Astrocyte (in vitro differentiated cells and primary cell): ENCODE results near the gene TMEM220. TPM values are rescaled to one million over a fixed set of nuclear protein-coding genes. Genes with fewer than 3 reads are reported as not detected.

Experiments
- DNase-seq: peaks from one replicate; pipeline ENCODE4 v3.0.0-alpha.2; 2010; ENCODE audit warnings: low read depth
- FAIRE-seq: peaks from 2 replicates; lab custom pipeline; 2011; peaks lifted over from hg19 to GRCh38; lab: Jason Lieb, UNC
- H2AFZ ChIP-seq: 2 replicates; pipeline ENCODE4 v1.6.0; 2012; ENCODE audit warnings: low read depth, low read length, inconsistent platforms
- H3K27ac ChIP-seq: 2 replicates; pipeline ENCODE4 v1.5.1; 2011; ENCODE audit warnings: low read depth, low read length, inconsistent platforms
- H3K27me3 ChIP-seq: 2 replicates; pipeline ENCODE4 v1.6.0; 2011; ENCODE audit warnings: low read length, inconsistent platforms; ENCODE audit not compliant: insufficient read depth
- H3K36me3 ChIP-seq: 2 replicates; pipeline ENCODE4 v1.5.1; 2011; ENCODE audit warnings: low read length, inconsistent platforms; ENCODE audit not compliant: insufficient read depth
- H3K4me1 ChIP-seq: 2 replicates; pipeline ENCODE4 v1.5.1; 2011; ENCODE audit warnings: low read length, inconsistent platforms; ENCODE audit not compliant: insufficient read depth
- H3K4me2 ChIP-seq: 2 replicates; pipeline ENCODE4 v1.6.0; 2012; ENCODE audit warnings: low read length, inconsistent platforms
- H3K4me3 ChIP-seq: 2 replicates; pipeline ENCODE4 v1.5.1; 2011; ENCODE audit warnings: low read depth, mild to moderate bottlenecking, low read length, inconsistent platforms; ENCODE audit not compliant: insufficient read depth
- H3K79me2 ChIP-seq: 2 replicates; pipeline ENCODE4 v1.6.0; 2012; ENCODE audit warnings: mild to moderate bottlenecking, low read length, inconsistent platforms; ENCODE audit not compliant: insufficient read depth
- H3K9ac ChIP-seq: 2 replicates; pipeline ENCODE4 v1.6.0; 2012; ENCODE audit warnings: mild to moderate bottlenecking, low read length, inconsistent platforms
- H3K9me3 ChIP-seq: 2 replicates; pipeline ENCODE4 v1.5.1; 2012; ENCODE audit warnings: low read depth, mild to moderate bottlenecking, low read length, inconsistent platforms; ENCODE audit not compliant: insufficient read depth
- H4K20me1 ChIP-seq: 2 replicates; pipeline ENCODE4 v1.6.0; 2012; ENCODE audit warnings: low read length, inconsistent platforms; ENCODE audit not compliant: insufficient read depth
- H3K27ac Mint-ChIP-seq: one replicate; pipeline ENCODE4 v1.8.0; 2021; ENCODE audit warnings: mild to moderate bottlenecking, mixed read lengths; ENCODE audit not compliant: unreplicated experiment
- H3K27me3 Mint-ChIP-seq: one replicate; pipeline ENCODE4 v1.8.0; 2021; ENCODE audit warnings: low read depth, mixed read lengths; ENCODE audit not compliant: unreplicated experiment
- H3K36me3 Mint-ChIP-seq: one replicate; pipeline ENCODE4 v1.8.0; 2021; ENCODE audit warnings: low read depth, mixed read lengths; ENCODE audit not compliant: unreplicated experiment
- H3K4me1 Mint-ChIP-seq: one replicate; pipeline ENCODE4 v1.8.0; 2021; ENCODE audit warnings: low read depth, mixed read lengths; ENCODE audit not compliant: unreplicated experiment
- H3K4me3 Mint-ChIP-seq: one replicate; pipeline ENCODE4 v1.8.0; 2021; ENCODE audit warnings: mild to moderate bottlenecking, moderate library complexity, mixed read lengths; ENCODE audit not compliant: unreplicated experiment
- H3K9me3 Mint-ChIP-seq: one replicate; pipeline ENCODE4 v1.8.0; 2021; ENCODE audit warnings: mild to moderate bottlenecking, mixed read lengths; ENCODE audit not compliant: unreplicated experiment
- CTCF ChIP-seq: IDR thresholded peaks from 2 replicates; pipeline ENCODE4 v1.5.1; 2011; ENCODE audit warnings: low read depth, mild to moderate bottlenecking, inconsistent platforms, low read length, moderate library complexity; ENCODE audit not compliant: insufficient read depth
- EZH2 ChIP-seq: IDR thresholded peaks from 2 replicates; pipeline ENCODE4 v1.6.1; 2012; ENCODE audit warnings: mild to moderate bottlenecking, low read length, inconsistent platforms; ENCODE audit not compliant: insufficient read depth
- total RNA-seq: library from RNA; stranded (reverse); gene quantifications from 2 replicates; pipeline ENCODE4 v1.2.1, GENCODE V29; 2021

The TMEM220 gene
- total RNA-seq, 1 donor from 2014 or later = 1.0 TPM

- no peak overlapping the region for H3K4me2 ChIP-seq
- TF ChIP-seq EZH2 (no peak), CTCF (no peak)
- H3K4me3 Mint-ChIP-seq = no peak overlapping the region
- H3K4me3 ChIP-seq = no peak overlapping the region
- no peaks in the 10 kb centered on the region for H3K4me1 Mint-ChIP-seq
- H3K9me3 ChIP-seq = peaks cover 10% of the 10 kb centered on the region
- no peak overlapping the region for H3K9ac ChIP-seq
- no peak overlapping the region for H3K27ac ChIP-seq
- no peaks in the 10 kb centered on the region for H3K79me2 ChIP-seq
- no peak for FAIRE-seq
- no peaks in the 10 kb centered on the region for H3K36me3 ChIP-seq
- no peaks in the 10 kb centered on the region for H3K27me3 ChIP-seq
- H3K9me3 Mint-ChIP-seq = peaks cover 7% of the 10 kb centered on the region
- H3K27me3 Mint-ChIP-seq = peaks cover 3% of the 10 kb centered on the region
- no peaks in the 10 kb centered on the region for H3K36me3 Mint-ChIP-seq
- no peak overlapping the region for H2AFZ ChIP-seq
- H3K4me1 ChIP-seq = no peaks in the 10 kb centered on the region
- no peak for DNase-seq
- no peaks in the 10 kb centered on the region for H4K20me1 ChIP-seq
- H3K27ac Mint-ChIP-seq = no peak overlapping the region
These were observed 43.6 kb upstream of the TMEM220 start for GRCh38 chr17:10773391-10773790.

GRCh38 chr17:10772425-10773380, 42.9 kb upstream of the TMEM220 start:
- no peak overlapping the region for H3K4me2 ChIP-seq

More at GRCh38 chr17:10772425-10773380, 42.9 kb upstream of the TMEM220 start:
- no peak for DNase-seq
- Mint-ChIP-seq H3K27me3 (peaks cover 3% of the 10 kb centered on the region), H3K36me3 (no peaks in the 10 kb centered on the region), H3K4me3 (no peak overlapping the region), H3K9me3 (peaks cover 7% of the 10 kb centered on the region), H3K27ac (no peak overlapping the region), H3K4me1 (no peaks in the 10 kb centered on the region)
- Histone ChIP-seq H3K36me3 (no peaks in the 10 kb centered on the region), H3K9ac (no peak overlapping the region), H3K9me3 (peaks cover 10% of the 10 kb centered on the region), H3K27ac (no peak overlapping the region), H4K20me1 (no peaks in the 10 kb centered on the region), H3K79me2 (no peaks in the 10 kb centered on the region), H3K4me1 (no peaks in the 10 kb centered on the region), H3K4me3 (no peak overlapping the region), H2AFZ (no peak overlapping the region), H3K27me3 (no peaks in the 10 kb centered on the region)
- no peak for FAIRE-seq
- peak; percentile 43 for TF ChIP-seq CTCF
- no peak for TF ChIP-seq EZH2
